K562 (cell line): Measurements from ENCODE around the gene AQP9. TPM values are rescaled to one million over a fixed set of nuclear protein-coding genes. Genes with fewer than 3 reads are reported as not detected.

Experiments
- BCOR ChIP-seq: fragments of 450-650 bp; IDR thresholded peaks from 2 replicates; pipeline ENCODE4 v1.6.1; 2016
- BRD9 ChIP-seq: fragments of 450-650 bp; IDR thresholded peaks from 2 replicates; pipeline ENCODE4 v1.6.1; 2018; ENCODE audit warnings: low read depth; ENCODE audit not compliant: partially characterized antibody
- CXXC5 ChIP-seq: fragments of 250-450 bp; sonication (Bioruptor Pico); IDR thresholded peaks from 2 replicates; pipeline ENCODE4 v1.8.0; 2022; ENCODE audit warnings: inconsistent platforms, mild to moderate bottlenecking, moderate library complexity
- EP300 ChIP-seq: IDR thresholded peaks from 2 replicates; pipeline ENCODE4 v1.6.1; 2012; ENCODE audit warnings: low read length, improper control_type of control experiment
- ETV5 ChIP-seq: sonication (generic); formaldehyde crosslinking; IDR thresholded peaks from 2 replicates; pipeline ENCODE4 v1.4.0; 2020; ENCODE audit warnings: low read depth, mild to moderate bottlenecking, missing genetic modification reagents
- MCM7 ChIP-seq, 2 experiments: fragments of 450-650 bp; IDR thresholded peaks; 2 replicates each; pipeline ENCODE4 v1.6.1; 2016 to 2018
- MEIS2 ChIP-seq: fragments of 450-650 bp; IDR thresholded peaks from 2 replicates; pipeline ENCODE4 v1.6.1; 2014; ENCODE audit warnings: mild to moderate bottlenecking; ENCODE audit not compliant: partially characterized antibody
- MTA3 ChIP-seq: fragments of 450-650 bp; formaldehyde crosslinking; IDR thresholded peaks from 2 replicates; pipeline ENCODE4 v1.6.1; 2017; ENCODE audit warnings: mild to moderate bottlenecking, borderline replicate concordance
- NFXL1 ChIP-seq: fragments of 450-650 bp; formaldehyde crosslinking; IDR thresholded peaks from 2 replicates; pipeline ENCODE4 v1.4.0; 2021; ENCODE audit warnings: mild to moderate bottlenecking
- POLR2AphosphoS2 ChIP-seq: IDR thresholded peaks from 2 replicates; pipeline ENCODE4 v1.6.1; 2012; ENCODE audit warnings: low read length, improper control_type of control experiment
- PTRF ChIP-seq: fragments of 450-650 bp; IDR thresholded peaks from 2 replicates; pipeline ENCODE4 v1.6.1; 2016; ENCODE audit warnings: mild to moderate bottlenecking, missing genetic modification characterization, missing compliant biosample characterization
- RBM34 ChIP-seq: fragments of 200-400 bp; formaldehyde crosslinking; IDR thresholded peaks from 2 replicates; pipeline ENCODE4 v1.6.1; 2018; ENCODE audit warnings: low read length, borderline replicate concordance; ENCODE audit not compliant: insufficient read depth
- RNF2 ChIP-seq: sonication (generic); IDR thresholded peaks from 2 replicates; pipeline ENCODE4 v1.6.1; 2016
- SAFB2 ChIP-seq: fragments of 200-400 bp; formaldehyde crosslinking; IDR thresholded peaks from 2 replicates; pipeline ENCODE4 v1.6.1; 2018; ENCODE audit warnings: borderline replicate concordance, low read length, low read depth, moderate library complexity; ENCODE audit not compliant: severe bottlenecking
- polyA plus RNA-seq, 8 experiments: library from polyadenylated mRNA; depleted of rRNA in 4 of 8; stranded (reverse) in 5 of 8; unstranded in 3 of 8; fragments of >200 nt; fragmentation: Nextera tagmentation in 2 of 8; fragmentation: Illumina TruSeq in 1 of 8; extraction: Ambion mirVana in 2 of 8; extraction: Trizol in 1 of 8; gene quantifications; 2 replicates each; pipeline versions ENCODE4 v1.2.1 to v1.2.3, GENCODE V29; 2011 to 2014; ENCODE audit warnings: inconsistent platforms in 1 of 8, missing spikeins in 1 of 8
- total RNA-seq, 7 experiments: library from RNA; depleted of rRNA in 6 of 7; stranded (reverse); fragments of >200 nt in 6 of 7; fragmentation: Illumina TruSeq in 2 of 7; extraction: Trizol in 2 of 7; gene quantifications; 2 replicates each; pipeline versions ENCODE4 v1.2.1 to v1.2.3, GENCODE V29; 2011 to 2021; ENCODE audit warnings: low replicate concordance in 1 of 7
- TF ChIP-seq, protein P1 (sequence below): fragments of 450-650 bp; IDR thresholded peaks from 2 replicates; pipeline ENCODE4 v1.6.1; 2016; ENCODE audit warnings: low read depth
- TF ChIP-seq, protein P2 (sequence below), 2 experiments: fragments of 450-650 bp in 1 of 2; sonication (generic) in 1 of 2; formaldehyde crosslinking; conservative IDR thresholded peaks; 2 replicates each; pipeline versions ENCODE4 v1.4.0 to v1.8.1; 2020 to 2022; ENCODE audit warnings: mild to moderate bottlenecking in 1 of 2, missing genetic modification reagents in 1 of 2
- TF ChIP-seq, protein P3 (sequence below): IDR thresholded peaks from 2 replicates; pipeline ENCODE4 v1.6.1; 2016; ENCODE audit warnings: missing genetic modification characterization, missing compliant biosample characterization
- TF ChIP-seq, protein P4 (sequence below): fragments of 250-450 bp; sonication (Bioruptor Pico); IDR thresholded peaks from 2 replicates; pipeline ENCODE4 v1.5.0; 2021

Gene AQP9
- total and polyA plus RNA-seq, 9 of the 15 experiments (the other 6 are each of a cell fraction or from before 2014, with no cell fraction given): 0.04 to 0.33 (median 0.07) TPM; not detected in 4

DNA sequence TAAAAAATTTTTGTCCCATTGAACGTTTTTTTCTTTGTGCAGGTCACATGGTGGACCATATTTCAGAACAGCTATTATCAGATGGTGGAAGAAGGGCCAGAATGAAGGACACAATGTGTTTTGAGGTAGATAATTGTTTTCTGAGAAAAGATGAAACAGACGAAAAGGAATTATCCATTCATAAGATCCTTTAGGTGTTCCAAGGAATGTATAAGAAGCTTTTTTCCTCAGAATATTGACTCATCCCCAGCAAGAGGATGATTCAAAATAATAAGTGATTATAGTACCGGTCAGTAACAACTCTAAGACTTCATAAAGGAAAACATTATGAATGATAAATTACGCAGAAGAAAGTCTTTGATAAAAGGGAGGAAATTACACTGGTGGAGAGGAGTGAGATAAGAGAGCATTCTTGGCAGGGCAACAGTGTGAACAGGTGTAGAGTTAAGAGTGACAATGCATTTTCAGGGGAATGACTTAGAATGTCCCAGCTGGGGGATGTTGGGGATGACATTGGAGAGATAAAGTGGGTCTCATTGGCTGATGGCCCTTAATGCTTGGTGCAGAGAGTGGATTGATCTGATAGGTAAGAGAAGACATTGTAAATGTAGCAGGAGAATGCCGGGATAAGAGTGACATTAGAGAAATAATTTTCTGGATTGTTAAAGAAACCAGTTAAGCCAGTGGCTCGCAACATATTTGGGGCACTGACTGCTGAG, 27.0 kb upstream of the AQP9 start (continued):
- TF ChIP-seq, protein P1, sequence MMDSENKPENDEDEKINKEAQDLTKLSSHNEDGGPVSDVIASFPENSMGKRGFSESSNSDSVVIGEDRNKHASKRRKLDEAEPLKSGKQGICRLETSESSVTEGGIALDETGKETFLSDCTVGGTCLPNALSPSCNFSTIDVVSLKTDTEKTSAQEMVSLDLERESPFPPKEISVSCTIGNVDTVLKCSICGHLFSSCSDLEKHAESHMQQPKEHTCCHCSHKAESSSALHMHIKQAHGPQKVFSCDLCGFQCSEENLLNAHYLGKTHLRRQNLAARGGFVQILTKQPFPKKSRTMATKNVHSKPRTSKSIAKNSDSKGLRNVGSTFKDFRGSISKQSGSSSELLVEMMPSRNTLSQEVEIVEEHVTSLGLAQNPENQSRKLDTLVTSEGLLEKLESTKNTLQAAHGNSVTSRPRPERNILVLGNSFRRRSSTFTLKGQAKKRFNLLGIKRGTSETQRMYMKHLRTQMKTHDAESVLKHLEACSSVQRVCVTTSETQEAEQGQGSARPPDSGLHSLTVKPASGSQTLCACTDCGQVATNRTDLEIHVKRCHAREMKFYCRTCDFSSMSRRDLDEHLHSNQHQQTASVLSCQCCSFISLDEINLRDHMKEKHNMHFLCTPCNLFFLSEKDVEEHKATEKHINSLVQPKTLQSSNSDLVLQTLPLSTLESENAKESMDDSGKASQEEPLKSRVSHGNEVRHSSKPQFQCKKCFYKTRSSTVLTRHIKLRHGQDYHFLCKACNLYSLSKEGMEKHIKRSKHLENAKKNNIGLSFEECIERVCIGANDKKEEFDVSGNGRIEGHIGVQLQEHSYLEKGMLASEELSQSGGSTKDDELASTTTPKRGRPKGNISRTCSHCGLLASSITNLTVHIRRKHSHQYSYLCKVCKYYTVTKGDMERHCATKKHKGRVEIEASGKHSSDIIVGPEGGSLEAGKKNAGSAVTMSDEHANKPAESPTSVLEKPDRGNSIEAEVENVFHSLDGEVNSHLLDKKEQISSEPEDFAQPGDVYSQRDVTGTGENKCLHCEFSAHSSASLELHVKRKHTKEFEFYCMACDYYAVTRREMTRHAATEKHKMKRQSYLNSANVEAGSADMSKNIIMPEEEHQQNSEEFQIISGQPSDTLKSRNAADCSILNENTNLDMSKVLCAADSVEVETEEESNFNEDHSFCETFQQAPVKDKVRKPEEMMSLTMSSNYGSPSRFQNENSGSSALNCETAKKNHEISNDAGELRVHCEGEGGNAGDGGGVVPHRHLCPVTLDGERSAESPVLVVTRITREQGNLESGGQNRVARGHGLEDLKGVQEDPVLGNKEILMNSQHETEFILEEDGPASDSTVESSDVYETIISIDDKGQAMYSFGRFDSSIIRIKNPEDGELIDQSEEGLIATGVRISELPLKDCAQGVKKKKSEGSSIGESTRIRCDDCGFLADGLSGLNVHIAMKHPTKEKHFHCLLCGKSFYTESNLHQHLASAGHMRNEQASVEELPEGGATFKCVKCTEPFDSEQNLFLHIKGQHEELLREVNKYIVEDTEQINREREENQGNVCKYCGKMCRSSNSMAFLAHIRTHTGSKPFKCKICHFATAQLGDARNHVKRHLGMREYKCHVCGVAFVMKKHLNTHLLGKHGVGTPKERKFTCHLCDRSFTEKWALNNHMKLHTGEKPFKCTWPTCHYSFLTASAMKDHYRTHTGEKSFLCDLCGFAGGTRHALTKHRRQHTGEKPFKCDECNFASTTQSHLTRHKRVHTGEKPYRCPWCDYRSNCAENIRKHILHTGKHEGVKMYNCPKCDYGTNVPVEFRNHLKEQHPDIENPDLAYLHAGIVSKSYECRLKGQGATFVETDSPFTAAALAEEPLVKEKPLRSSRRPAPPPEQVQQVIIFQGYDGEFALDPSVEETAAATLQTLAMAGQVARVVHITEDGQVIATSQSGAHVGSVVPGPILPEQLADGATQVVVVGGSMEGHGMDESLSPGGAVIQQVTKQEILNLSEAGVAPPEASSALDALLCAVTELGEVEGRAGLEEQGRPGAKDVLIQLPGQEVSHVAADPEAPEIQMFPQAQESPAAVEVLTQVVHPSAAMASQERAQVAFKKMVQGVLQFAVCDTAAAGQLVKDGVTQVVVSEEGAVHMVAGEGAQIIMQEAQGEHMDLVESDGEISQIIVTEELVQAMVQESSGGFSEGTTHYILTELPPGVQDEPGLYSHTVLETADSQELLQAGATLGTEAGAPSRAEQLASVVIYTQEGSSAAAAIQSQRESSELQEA: peak; percentile 29; the same call in 1 of the 2 replicates
- TF ChIP-seq RBM34: no peak
- TF ChIP-seq, protein P2, sequence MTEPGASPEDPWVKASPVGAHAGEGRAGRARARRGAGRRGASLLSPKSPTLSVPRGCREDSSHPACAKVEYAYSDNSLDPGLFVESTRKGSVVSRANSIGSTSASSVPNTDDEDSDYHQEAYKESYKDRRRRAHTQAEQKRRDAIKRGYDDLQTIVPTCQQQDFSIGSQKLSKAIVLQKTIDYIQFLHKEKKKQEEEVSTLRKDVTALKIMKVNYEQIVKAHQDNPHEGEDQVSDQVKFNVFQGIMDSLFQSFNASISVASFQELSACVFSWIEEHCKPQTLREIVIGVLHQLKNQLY (CRISPR knock-in tag; conservative IDR thresholded peaks at IDR 0.05): no peak
- no peak for TF ChIP-seq SAFB2
- TF ChIP-seq MCM7 (IDR thresholded peaks at IDR 0.05): no peak
- 0 out of 2 replicates have a peak, but pooled peaks have one; percentile 29 for TF ChIP-seq ETV5
- TF ChIP-seq, protein P3, sequence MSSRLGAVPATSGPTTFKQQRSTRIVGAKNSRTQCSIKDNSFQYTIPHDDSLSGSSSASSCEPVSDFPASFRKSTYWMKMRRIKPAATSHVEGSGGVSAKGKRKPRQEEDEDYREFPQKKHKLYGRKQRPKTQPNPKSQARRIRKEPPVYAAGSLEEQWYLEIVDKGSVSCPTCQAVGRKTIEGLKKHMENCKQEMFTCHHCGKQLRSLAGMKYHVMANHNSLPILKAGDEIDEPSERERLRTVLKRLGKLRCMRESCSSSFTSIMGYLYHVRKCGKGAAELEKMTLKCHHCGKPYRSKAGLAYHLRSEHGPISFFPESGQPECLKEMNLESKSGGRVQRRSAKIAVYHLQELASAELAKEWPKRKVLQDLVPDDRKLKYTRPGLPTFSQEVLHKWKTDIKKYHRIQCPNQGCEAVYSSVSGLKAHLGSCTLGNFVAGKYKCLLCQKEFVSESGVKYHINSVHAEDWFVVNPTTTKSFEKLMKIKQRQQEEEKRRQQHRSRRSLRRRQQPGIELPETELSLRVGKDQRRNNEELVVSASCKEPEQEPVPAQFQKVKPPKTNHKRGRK (tag): no peak
- TF ChIP-seq, protein P4, sequence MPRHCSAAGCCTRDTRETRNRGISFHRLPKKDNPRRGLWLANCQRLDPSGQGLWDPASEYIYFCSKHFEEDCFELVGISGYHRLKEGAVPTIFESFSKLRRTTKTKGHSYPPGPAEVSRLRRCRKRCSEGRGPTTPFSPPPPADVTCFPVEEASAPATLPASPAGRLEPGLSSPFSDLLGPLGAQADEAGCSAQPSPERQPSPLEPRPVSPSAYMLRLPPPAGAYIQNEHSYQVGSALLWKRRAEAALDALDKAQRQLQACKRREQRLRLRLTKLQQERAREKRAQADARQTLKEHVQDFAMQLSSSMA (CRISPR knock-in tag): no peak
- peak; percentile 77; the same call in 1 of the 2 replicates for TF ChIP-seq MTA3
- TF ChIP-seq CXXC5 (CRISPR knock-in tag): no peak; the same call in none of the 2 replicates
- peak; percentile 94 for TF ChIP-seq MEIS2
- TF ChIP-seq EP300: peak; percentile 90
- TF ChIP-seq POLR2AphosphoS2: no peak
- no peak for TF ChIP-seq NFXL1 (CRISPR knock-in tag)
- TF ChIP-seq BCOR: peak; percentile 87
- TF ChIP-seq RNF2: 0 out of 2 replicates have a peak, but pooled peaks have one; percentile 11
- peak; percentile 53 for TF ChIP-seq BRD9
- TF ChIP-seq PTRF (tag): no peak
